CD4-positive, alpha-beta T cell treated with Interleukin-21 for 1 hour (primary cell): ENCODE results near the gene CHST9.

ENCODE experiments used
- DNase-seq: peaks from one replicate; pipeline ENCODE4 v3.0.0-alpha.2; 2020

The CHST9 gene

DNA sequence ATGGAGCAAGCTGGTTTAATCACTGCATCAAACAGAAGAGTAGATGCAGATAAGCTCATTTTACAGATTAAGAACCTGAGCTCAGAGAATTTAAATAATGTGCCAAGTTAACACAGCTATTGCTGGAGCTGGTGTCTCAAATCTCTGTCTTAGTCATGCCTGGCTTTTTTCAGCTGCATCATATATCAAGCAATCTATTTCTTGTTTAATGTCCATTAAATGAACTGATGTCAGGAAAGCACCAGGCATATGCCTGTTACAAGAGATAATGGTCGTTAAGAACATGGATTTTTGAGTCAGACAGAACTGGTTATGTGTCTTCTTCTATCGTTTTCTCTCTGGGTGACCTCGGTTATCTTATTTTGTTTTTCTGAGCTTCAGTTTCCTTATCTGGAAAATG lies 259.8 kb downstream of the CHST9 start:
- DNase-seq = no peak

DNA sequence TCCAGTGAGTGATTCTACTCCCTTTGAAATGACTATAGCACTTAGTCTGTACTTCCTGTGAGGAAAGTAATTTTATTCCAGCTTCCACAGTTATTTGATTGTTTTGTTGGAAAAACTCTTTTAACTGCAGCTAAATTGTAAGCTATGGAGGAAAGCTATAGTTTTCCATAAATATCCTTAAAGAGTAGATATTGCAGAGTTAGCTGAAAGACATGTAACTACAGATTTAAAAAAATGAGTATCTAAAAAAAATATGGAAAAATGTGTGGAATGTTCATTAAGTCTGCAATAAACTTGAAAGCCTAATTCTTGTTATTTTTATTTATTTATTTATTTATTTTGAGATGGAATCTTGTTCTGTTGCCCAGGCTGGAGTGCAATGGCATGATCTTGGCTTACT lies 262.8 kb downstream of the CHST9 start:
- no peak for DNase-seq

DNA sequence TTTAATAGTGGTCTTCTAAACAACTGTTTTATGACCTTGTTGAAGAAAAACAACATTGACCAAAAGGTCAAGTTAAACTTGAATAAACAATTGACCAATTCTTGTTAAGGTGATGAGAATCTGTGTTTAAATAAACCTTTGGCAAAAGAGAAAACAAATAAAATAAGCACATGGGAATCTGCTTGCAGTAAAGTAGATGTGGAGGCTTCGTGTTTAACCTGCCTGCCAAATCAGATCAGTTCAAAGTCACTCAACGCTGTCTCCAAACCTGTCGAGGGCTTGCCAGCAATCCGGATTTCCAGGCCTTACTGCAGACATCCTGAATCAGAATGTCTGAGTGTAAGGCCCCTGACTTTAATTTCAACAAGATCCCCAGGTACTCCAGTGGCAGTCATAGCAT lies 264.5 kb downstream of the CHST9 start:
- no peak for DNase-seq

DNA sequence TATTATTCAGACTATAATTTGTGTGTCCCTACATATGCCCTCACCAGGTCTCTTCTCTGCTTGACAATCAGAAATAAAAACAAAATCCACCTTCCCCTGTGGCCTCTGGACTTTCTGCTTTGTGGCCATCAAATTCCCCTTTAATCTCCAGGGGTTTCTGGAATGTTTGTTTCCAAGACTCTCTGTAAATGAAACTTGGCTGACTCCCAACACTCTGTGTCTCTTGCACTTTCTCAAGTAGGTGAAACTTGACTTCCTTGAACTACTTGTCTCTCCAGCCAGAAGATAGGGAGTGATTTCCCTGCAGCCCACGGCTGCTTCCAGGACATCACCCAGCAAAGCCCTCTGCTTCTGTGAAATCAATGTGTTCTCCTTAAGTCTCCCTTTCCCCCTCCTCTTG lies 265.5 kb downstream of the CHST9 start:
- no peak for DNase-seq

DNA sequence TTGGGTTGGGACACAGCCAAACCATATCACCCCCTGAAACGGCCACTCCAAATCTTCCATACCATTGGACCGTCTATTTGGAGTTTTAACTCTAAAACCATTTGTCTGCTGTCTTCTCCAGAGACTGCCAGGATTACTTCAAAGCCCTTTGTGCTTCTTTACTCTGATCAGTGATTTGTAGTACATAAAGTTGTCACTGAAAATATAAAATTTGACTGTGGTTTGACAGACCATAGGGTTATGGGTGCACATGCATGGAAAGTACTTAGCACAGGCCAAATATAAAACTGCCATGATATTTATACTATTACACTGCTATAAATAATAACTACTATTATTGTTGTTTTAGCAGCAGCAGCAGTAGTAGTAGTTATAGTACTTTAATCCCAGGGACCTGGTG lies 265.9 kb downstream of the CHST9 start:
- DNase-seq = no peak

DNA sequence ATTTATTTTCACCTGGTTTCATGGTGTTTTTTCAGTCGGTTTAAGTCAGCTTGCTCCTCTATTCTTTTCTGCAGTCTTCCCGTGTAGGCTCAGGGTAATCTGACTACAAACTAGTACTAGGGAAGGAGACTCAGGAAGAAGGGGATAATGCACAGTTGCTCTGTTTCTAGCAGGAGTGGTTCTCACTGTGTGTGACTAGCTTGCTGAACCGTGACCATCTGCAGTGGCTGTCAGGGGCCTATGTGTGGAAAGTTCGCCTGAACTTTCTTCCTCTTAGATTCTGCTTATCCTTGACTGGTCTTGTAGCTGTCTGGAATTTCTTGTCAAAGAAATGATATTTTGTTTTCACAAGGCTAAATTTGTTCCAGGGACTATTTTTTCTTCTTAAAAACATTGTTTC lies 273.3 kb downstream of the CHST9 start:
- no peak for DNase-seq

DNA sequence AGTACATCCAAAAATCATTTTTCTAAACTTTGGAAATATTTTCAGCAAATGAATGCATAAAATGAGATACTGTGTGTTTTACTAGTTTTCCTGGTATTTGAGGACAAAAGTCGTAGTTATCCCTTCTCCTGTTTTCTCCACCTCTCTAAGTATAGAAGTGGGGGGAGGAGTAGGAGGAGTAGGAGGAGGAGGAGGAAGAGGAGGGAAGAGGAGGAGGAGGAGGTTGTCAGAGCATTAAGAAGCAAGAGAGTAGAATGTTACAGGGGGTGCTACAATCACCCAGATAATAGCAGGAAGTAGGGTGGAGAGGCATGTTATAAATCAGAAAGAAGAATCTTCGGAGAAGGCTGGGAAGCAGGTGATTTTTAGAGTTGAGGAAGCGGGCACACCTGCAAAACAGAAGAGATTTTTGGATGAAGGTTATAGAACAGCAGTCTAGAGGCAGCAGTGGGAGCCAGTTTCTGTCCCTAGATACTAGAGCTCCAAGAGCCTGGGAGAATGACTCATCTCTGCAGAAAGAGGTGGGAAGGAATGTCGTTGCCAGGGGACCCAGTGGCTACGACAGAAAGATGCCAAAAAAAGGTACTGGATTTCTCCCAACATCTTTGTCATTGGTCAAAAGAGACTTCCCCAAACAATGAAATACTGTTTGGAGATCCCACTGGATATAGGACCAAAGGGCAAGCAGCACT lies 275.4 kb downstream of the CHST9 start:
- no peak for DNase-seq

DNA sequence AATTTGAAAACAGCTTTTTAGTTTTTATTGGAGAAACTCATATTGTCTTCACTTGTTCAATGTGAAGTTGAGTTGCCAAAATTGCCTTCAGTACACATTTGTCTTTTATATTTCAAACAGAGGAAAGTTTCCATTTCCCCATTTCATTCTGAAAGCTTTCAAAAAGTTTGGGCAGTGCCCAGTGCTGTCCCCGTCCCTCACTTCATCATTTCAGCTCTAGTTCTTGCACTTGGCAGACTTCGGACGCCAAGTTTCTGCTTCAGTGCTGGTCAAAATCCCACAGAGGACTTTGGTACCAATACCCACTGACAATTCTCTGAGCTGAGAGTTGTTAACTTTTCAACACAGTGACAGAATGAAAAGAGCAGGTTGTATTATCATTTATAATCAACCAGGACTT lies 276.2 kb downstream of the CHST9 start:
- DNase-seq = no peak

DNA sequence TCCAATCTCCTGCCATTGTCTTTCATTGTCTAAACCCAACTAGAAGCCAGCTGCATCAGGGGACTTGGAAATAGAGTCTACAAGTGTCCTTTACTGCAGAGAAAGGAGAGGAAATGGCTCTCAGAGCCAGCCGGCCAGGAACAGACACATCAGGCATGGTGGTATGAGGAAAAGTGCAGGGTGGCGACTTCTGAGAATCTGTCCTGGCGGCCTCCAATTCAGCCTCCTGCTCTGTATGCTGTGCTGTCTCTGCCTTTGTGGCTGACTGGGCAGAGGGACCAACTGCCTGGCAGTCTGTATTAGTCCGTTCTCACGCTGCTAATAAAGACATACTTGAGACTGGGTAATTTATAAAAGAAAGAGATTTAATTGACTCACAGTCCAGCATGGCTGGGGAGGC lies 282.8 kb downstream of the CHST9 start:
- no peak for DNase-seq

DNA sequence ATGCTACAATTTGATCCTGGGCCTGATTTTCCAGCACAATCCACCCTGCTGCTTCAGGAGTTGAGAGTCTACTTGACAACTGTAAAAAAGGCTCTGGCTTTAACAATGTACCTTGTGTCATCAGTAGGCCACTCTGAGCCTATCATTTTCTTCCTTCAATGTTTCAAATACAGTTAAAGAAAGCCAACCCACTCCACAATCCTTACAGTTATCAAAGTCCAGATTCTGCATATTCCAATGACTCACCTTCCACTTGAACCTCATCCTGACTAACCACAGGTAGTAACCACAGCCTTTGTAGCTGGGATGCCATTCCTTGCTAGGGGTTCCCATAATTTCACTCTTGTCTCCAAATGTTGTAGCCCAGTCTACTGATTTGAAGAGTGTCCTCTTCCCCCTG lies 284.1 kb downstream of the CHST9 start:
- DNase-seq = no peak

DNA sequence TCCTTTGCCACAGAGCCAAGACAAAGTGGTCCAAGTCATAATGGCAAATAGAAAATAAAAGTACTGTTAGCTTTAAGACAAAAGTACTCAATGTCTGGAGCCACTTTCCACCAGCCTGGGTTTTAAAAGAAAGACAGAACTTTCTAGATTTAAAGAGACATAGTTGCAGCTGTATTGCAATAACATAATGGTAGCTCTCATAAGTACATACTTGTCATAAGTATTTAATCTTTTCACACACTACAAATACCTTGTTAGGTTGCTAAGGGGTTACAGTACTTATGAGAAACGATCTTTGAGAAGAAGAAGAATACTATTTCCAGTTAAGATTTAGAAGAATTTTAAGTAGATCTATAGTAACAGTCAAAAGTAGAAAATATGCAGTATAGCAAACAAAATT lies 290.7 kb downstream of the CHST9 start:
- no peak for DNase-seq

DNA sequence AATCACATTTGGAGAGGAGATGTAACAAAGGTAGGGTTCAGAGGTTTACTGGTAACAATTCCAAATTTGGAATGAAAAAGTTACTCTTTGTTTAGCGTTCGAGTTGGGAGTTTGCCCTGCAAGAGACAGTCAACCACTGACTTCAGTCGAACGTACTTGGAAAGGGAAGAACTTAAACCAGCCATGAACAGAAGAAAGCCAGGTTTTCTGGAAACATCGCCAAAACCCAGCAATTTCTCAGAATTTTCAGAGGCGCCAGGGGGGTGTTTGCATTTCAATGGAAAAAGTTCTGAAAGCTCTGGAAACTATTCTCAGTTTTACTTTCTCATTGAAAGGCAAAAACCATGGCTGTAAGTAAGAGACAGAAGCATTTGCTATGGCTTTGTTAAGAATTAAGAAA lies 291.1 kb downstream of the CHST9 start:
- DNase-seq = no peak

DNA sequence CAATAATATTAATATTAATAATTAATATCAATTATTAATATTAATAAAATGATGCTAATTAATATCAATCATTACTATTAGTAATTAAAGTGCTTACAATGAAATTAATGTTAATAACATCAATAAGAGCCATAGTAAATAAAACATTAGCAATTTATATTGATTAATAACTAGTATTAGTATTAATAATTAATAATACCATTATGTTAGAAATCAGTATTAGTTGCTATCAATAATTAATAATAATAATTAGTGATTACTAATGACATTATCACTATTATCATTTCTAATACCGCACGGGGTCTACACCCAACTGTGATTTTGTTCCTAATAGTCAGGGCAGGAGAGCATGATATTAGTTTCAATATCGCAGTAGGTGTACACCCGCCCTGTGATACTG lies 296.8 kb downstream of the CHST9 start:
- DNase-seq = no peak

DNA sequence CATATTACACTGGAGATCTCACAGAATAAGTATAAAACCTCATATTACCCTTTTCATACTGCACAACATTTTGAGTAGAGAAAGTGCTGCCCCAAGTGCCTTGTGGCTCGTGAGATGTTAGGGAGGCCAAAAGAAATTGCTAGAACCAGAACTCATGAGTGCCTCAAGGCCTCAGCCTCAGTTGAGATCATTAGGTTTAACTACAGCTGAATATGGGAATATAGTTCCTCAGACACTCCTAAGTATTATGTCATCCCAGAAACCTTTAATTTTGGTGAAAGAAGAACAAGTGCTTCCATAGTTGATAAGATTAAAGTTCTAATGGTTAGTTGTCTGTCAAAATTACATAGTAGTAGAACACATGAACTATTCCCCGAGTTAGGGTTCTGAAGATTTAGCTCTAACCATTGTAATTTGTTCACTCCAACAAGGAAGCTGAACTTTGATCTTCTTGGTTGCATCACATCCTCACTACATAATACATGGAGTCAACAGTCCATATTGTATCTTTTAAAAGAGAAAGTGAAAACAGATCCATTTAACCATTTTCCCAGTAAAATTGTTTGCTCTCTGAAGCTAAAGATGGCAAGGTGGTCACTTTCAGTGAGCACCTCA lies 310.0 kb downstream of the CHST9 start:
- DNase-seq = no peak

DNA sequence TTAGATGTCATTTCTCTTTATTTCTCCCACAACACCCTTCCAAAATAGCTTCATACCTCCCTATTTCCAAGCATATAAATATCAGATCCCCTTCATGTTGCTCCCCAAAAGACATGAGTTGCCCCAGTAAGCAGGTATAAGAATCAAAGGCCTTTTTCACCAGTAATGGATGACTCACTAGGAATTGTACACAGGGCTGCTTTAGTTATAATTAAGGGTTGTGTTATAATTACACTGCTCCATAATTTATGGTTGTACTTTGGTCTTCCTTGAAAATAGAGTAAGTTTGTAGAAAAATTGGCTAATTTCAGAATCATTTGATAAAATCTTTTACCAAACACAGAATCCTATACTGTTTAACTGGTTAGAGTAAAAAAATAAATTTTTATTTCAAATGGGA lies 310.8 kb downstream of the CHST9 start:
- DNase-seq = no peak

DNA sequence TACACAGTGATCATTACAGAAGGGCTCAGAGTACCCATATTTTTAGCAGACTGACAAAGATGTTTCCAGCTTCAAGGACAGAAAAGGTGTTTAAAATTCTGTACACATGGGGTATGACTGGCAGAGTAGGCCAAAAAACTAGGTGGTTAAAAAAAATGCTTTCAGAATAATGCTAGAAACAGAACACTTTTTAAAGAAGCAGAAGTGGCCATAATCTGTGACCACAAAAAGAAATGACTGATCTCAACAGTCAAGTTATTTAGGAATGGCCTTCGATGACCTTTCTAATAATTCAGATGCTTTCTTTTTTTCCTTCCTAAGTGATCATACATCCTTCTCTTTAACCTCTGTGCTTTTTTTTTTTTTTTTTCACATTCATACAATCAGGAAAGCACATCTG lies 315.5 kb downstream of the CHST9 start:
- DNase-seq = no peak

DNA sequence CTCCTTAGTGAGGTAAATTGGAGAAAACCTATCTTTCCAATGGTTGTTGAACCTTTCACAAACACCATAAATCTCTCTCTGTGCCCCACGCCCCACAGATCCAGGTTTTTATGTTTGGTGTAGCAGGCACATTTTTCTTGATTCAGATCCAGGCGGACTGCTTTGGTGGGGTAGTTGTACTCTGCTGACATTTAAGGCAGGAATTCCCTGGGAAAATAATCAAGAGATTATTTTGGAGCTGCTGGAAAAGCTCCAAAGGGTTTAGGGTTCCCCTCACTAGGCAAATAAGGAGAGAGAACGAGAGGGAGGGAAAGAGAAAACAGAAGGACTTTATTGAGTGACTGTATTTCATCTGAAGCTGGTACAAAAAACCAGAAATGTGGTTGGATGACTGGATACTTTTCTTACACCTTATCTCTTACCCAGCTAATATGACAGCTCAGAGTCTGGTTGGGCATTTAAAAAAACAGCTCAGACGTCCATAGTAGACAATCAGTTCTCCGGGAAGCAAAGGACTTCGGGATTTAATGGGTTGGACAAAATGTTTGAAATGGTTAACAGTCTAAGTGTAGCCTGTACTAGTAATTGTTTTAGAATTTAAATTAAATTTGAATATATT lies 316.0 kb downstream of the CHST9 start:
- DNase-seq = no peak

DNA sequence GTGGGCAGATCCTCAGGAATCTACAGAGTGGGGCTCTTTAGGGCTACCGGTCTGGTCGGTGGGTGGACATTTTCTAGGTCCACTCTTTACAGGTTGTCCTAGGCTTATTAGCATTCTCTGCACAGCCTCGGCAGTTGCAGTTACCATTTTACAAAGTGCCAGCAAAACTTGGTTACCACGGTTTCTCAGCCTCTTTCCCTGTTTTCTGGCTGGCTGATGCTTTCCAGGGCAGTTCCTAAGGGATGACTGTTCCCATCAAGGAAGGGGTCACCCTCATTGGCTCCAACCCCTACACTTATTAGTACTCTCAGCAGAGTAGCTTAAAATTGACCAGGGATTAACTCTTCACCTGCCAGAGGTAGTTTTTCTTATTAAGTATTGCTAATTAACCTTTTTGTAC lies 317.6 kb downstream of the CHST9 start:
- DNase-seq = no peak

DNA sequence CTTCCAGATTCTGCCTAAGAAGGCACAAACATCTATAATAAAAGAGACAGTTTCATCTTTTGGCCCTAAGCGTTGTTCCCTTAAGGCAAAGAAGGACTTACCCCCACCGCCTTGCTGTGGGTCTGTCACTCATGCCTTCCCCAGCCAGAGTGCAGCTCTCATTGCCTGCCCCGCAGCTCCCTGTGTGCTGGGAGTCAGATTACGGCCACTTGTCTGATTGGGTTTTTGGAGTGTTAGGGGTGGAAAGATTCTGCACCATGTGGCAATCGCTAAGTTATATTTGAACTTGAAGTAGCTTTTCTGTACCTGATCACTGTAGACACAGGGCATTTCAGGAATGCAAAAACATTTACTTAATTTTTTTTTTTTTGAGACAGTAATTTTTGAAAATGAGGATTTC lies 319.6 kb downstream of the CHST9 start, which contains the start of gene AQP4:
TSS of gene AQP4 (minus strand) at position 151 of the 400 bp plus-strand sequence. CDS start at position 133, 18 bp downstream.
- no peak for DNase-seq

DNA sequence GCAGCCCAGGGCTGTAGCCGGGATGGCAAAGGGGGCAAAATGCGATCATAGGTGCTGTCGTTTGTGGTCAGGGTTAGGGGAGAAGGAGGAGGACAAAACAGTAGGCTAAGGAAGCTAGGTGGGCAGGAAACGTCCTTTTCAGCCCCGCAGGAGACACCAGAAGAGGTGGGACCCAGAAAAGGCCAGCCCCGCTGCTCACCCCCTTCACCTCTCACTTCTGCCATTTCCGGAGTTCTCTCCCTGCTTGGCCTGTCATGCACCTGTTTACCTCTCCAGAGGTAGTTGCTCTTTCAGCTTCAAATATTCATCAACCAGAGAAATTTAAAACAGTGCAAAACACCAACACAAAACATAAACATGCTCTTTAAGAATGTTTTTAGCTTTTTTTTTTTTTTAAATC lies 320.4 kb downstream of the CHST9 start:
- no peak for DNase-seq

DNA sequence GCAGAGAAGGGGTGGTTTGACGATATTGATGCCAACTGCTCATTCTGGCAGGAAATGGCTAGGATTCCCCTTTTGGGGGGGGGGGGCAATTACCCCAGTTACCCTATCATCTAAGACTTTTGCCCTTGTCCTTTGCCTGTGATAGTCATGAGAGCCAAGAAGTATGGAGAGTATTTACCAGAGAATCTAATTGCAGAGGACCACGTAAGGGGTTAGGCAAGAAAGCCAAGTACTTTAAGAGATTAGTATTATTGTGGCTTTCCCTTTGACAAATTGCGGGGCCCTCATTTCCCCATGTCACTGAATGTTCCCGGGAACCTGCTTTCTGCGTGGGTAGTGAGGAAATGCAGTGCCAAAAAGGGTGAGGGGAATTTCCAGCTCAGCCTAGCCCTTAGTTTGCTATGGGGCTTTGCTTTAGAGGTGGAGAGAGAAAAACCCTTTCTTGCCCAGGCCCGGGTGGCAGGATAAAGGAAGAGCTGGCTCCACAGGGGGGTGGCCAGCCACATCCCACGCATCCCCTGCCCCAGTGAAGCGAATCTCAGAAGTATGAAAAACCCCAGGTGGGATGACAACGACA lies 321.1 kb downstream of the CHST9 start:
- DNase-seq = no peak

DNA sequence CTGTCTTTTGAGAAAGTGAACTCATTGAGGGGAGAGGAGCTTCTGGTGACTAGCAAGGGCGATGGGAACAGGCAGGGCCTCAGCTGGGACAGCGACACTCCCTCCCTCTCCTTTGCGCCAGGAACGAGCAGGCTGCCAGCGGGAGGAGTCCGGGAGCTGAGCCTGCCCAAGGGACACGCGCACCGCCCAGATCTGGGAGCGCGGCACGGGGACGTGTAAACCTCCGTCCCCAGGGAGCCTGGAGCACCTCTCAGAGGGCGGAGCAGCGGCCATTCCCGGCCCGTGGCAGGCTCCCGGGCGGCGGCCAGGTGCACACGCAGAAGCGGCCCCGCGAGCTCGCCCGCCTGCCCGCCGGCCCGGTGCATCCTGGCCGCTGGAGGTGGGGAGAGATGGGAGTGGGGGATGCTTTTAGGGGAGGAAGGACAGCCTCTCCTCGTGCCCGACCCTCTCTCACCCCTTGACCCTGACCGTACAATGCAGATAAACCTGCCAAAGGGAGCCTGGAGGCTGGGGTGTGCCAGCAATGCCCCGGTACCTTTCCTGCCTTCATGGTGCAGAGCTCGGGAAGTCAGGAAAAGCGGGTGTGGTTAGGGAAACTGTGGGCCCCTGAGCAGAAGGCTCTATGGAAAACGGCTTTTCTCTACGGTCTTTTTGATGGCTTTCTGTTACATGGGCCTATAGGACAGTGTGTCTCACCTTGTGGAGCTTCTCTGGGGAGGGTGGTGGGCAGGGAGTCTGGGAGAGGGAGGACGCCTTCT lies 321.8 kb downstream of the CHST9 start:
- no peak for DNase-seq

DNA sequence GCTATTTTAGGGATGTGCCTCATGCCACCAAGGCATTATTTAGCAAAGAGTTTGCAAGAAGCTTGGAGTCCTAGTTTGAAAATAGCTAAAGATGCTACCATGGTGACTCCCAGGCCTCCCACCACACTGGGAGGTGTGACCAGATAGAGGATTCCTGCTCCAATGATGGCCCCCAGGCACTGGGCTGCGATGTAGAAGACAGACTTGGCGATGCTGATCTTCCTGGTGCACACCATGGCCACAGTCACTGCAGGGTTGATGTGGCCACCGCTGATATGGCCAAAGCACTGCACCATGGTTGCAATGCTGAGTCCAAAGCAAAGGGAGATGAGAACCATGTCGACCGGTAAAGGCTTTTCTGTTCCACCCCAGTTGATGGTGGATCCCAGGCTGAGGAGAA lies 323.0 kb downstream of the CHST9 start:
- no peak for DNase-seq
